C4-2B (cell line): Measurements from ENCODE around the gene TTC28.

ENCODE experiments used
- ZFX ChIP-seq: fragments of 450-650 bp; IDR thresholded peaks from 2 replicates; pipeline ENCODE4 v1.6.1; 2017
- TF ChIP-seq, protein P1 (sequence below): fragments of 450-650 bp; conservative IDR thresholded peaks from 2 replicates; pipeline ENCODE4 v1.5.1; 2017; ENCODE audit warnings: mild to moderate bottlenecking

DNA sequence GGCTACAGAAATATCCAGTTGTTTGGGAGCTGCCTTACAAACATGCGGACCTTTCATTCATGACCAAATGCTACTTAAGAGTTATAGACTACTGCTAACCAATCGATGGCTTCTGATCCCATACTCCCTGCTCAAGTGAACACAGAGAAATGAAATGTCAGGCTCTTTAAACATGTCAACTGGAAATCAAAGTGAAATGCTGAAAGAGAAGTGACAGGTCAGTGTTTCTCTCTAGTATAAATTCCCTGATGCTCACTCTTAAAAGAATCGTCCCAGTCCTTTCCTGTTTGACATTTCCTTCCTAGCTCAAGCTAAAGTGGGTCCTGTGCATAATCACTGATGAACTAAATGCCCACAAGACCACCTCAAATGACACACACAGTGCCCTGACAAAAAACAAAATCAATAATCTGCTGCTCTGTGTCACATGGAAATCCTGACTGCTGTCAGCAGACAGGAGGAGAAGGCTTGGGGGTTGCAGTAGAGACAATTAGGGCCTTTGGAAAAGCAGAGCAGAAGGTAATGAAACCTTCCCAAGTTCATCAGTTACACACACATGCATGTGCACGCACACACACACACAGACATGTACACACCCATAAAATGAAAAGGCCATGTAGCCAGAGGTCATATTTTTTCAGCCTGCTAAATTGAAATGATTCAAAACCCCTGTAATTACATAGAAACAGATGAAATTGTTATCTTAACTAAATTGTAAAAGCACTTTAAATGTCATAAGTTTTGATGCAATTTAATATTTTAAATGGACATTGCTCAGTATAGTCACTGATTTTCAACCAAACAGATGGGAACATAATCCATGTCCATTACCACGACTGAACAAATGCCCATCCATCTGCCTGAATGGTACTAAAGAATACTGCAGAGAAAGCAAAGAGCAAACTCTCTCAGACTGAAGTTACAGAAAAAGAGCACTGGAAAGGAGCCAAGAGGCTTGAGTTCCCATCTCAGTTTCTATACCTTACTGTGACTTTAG is 330.7 kb downstream of the TTC28 start:
- TF ChIP-seq, protein P1, sequence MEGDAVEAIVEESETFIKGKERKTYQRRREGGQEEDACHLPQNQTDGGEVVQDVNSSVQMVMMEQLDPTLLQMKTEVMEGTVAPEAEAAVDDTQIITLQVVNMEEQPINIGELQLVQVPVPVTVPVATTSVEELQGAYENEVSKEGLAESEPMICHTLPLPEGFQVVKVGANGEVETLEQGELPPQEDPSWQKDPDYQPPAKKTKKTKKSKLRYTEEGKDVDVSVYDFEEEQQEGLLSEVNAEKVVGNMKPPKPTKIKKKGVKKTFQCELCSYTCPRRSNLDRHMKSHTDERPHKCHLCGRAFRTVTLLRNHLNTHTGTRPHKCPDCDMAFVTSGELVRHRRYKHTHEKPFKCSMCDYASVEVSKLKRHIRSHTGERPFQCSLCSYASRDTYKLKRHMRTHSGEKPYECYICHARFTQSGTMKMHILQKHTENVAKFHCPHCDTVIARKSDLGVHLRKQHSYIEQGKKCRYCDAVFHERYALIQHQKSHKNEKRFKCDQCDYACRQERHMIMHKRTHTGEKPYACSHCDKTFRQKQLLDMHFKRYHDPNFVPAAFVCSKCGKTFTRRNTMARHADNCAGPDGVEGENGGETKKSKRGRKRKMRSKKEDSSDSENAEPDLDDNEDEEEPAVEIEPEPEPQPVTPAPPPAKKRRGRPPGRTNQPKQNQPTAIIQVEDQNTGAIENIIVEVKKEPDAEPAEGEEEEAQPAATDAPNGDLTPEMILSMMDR, result no peak
- TF ChIP-seq ZFX, result no peak
